NOMO-1 treated with dmso at 0.1 percent for 144 hours (cell line): ENCODE results near the gene PTAR1.
"Not testable (repeated sequence)": the region's sequence is repeated elsewhere in the genome, so short reads cannot be mapped to it uniquely, and the experiment has no call there.

Experiments
- DNase-seq: peaks from one replicate; lab custom pipeline; 2025; ENCODE audit not compliant: unreplicated experiment; lab: John Stamatoyannopoulos, UW

The PTAR1 gene

GRCh38 chr9:69759421-69760277 lies at the start of gene PTAR1:
PTAR1 (minus strand) TSS chr9:69760011; CDS start chr9:69759938, 73 bp downstream.
- DNase-seq, result peak; percentile 43

GRCh38 chr9:69809304-69809863 lies 49.6 kb upstream of the PTAR1 start:
- DNase-seq, result no peak

GRCh38 chr9:69806627-69807026 lies 46.8 kb upstream of the PTAR1 start:
- DNase-seq, result no peak

- DNase-seq, result peak; percentile 58
Observed at GRCh38 chr9:69805962-69806515, 46.2 kb upstream of the PTAR1 start.

- no peak for DNase-seq
Observed at GRCh38 chr9:69801989-69802388, 42.2 kb upstream of the PTAR1 start.

- not testable (repeated sequence) for DNase-seq
Observed at GRCh38 chr9:69800027-69800426, 40.2 kb upstream of the PTAR1 start.

- DNase-seq, result not testable (repeated sequence)
Observed at GRCh38 chr9:69799521-69799920, 39.7 kb upstream of the PTAR1 start.

- DNase-seq, result no peak
Observed at GRCh38 chr9:69798744-69799143, 38.9 kb upstream of the PTAR1 start.

- DNase-seq, result no peak
Observed at GRCh38 chr9:69797675-69798074, 37.9 kb upstream of the PTAR1 start.

- no peak for DNase-seq
Observed at GRCh38 chr9:69794356-69794755, 34.5 kb upstream of the PTAR1 start.

GRCh38 chr9:69785757-69786156 lies 25.9 kb upstream of the PTAR1 start:
- DNase-seq, result no peak

GRCh38 chr9:69773258-69773657 lies 13.4 kb upstream of the PTAR1 start:
- DNase-seq, result no peak

- no peak for DNase-seq
Observed at GRCh38 chr9:69771775-69772418, 12.1 kb upstream of the PTAR1 start.

- no peak for DNase-seq
Observed at GRCh38 chr9:69768716-69769115, 8.9 kb upstream of the PTAR1 start.

- no peak for DNase-seq
Observed at GRCh38 chr9:69768101-69768500, 8.3 kb upstream of the PTAR1 start.

GRCh38 chr9:69763862-69764261 lies 4.1 kb upstream of the PTAR1 start:
- not testable (repeated sequence) for DNase-seq

GRCh38 chr9:69762527-69762926 lies 2.7 kb upstream of the PTAR1 start:
- no peak for DNase-seq

- DNase-seq, result no peak
Observed at GRCh38 chr9:69760278-69760610, 433 bp upstream of the PTAR1 start.

- no peak for DNase-seq
Observed at GRCh38 chr9:69759021-69759420, 790 bp downstream of the PTAR1 start.

GRCh38 chr9:69757996-69758675 lies 1.7 kb downstream of the PTAR1 start:
- DNase-seq, result no peak

- DNase-seq, result no peak
Observed at GRCh38 chr9:69755205-69755604, 4.6 kb downstream of the PTAR1 start.
